HG02884 (cell line): Measurements from ENCODE around the gene MAML2.

ENCODE experiments used
- ATAC-seq: cut with Tn5 transposase; IDR thresholded peaks from one replicate; pipeline ENCODE4 v1.9.1; 2021; ENCODE audit warnings: mild to moderate bottlenecking, moderate library complexity; ENCODE audit not compliant: unreplicated experiment

MAML2 gene

GRCh38 chr11:96242971-96243647 is 99.9 kb downstream of the MAML2 start:
- peak; percentile 90 for ATAC-seq

GRCh38 chr11:96242191-96242847 is 100.7 kb downstream of the MAML2 start:
- no peak for ATAC-seq

GRCh38 chr11:96241331-96241841 is 101.6 kb downstream of the MAML2 start:
- ATAC-seq, result no peak

GRCh38 chr11:96238563-96239135 is 104.3 kb downstream of the MAML2 start:
- no peak for ATAC-seq

GRCh38 chr11:96237766-96238266 is 105.2 kb downstream of the MAML2 start:
- no peak for ATAC-seq

GRCh38 chr11:96235751-96236150 is 107.2 kb downstream of the MAML2 start:
- peak; percentile 86 for ATAC-seq

GRCh38 chr11:96234866-96235441 is 108.0 kb downstream of the MAML2 start:
- no peak for ATAC-seq

GRCh38 chr11:96232132-96232531 is 110.9 kb downstream of the MAML2 start:
- ATAC-seq, result no peak

- ATAC-seq, result no peak
These were observed 112.3 kb downstream of the MAML2 start for GRCh38 chr11:96230686-96231085.

GRCh38 chr11:96229354-96229977 is 113.5 kb downstream of the MAML2 start:
- ATAC-seq, result no peak

- ATAC-seq, result no peak
These were observed 114.1 kb downstream of the MAML2 start for GRCh38 chr11:96228910-96229309.

- no peak for ATAC-seq
These were observed 114.5 kb downstream of the MAML2 start for GRCh38 chr11:96228473-96228891.

- no peak for ATAC-seq
These were observed 115.8 kb downstream of the MAML2 start for GRCh38 chr11:96227244-96227643.

- ATAC-seq, result no peak
These were observed 119.9 kb downstream of the MAML2 start for GRCh38 chr11:96223083-96223482.

GRCh38 chr11:96222102-96222501 is 120.9 kb downstream of the MAML2 start:
- no peak for ATAC-seq

- ATAC-seq, result no peak
These were observed 121.5 kb downstream of the MAML2 start for GRCh38 chr11:96221244-96222070.

- no peak for ATAC-seq
These were observed 122.9 kb downstream of the MAML2 start for GRCh38 chr11:96219981-96220623.

- no peak for ATAC-seq
These were observed 124.1 kb downstream of the MAML2 start for GRCh38 chr11:96218901-96219300.

GRCh38 chr11:96218006-96218405 is 125.0 kb downstream of the MAML2 start:
- ATAC-seq, result no peak

- ATAC-seq, result no peak
These were observed 125.8 kb downstream of the MAML2 start for GRCh38 chr11:96217206-96217605.
